Ovary (tissue), 9 donors: ENCODE measurements around the gene PRKD2. TPM values are rescaled to one million over a fixed set of nuclear protein-coding genes. Genes with fewer than 3 reads are reported as not detected.

ENCODE experiments used
- DNase-seq, 5 donors: peaks; one replicate each; pipeline ENCODE4 v3.0.0-alpha.2; 2019 to 2020
- H3K27ac ChIP-seq, 2 donors: fragments of 200-600 bp; one replicate each; pipeline versions ENCODE4 v1.5.1 to v1.8.0; 2019 to 2022
- H3K27me3 ChIP-seq: fragments of 200-600 bp; one replicate; pipeline ENCODE4 v1.8.0; 2022
- H3K36me3 ChIP-seq: fragments of 200-600 bp; sonication (generic); one replicate; pipeline ENCODE4 v1.5.1; 2019
- H3K4me1 ChIP-seq: one replicate; pipeline ENCODE4 v1.8.1; 2013; ENCODE audit warnings: mild to moderate bottlenecking, moderate library complexity; ENCODE audit not compliant: insufficient read depth
- H3K4me3 ChIP-seq: fragments of 200-600 bp; sonication (generic); one replicate; pipeline ENCODE4 v1.5.1; 2017
- H3K9me3 ChIP-seq, 2 donors: fragments of 200-600 bp in 1 of 2; sonication (generic) in 1 of 2; one replicate each; pipeline versions ENCODE4 v1.5.1 to v1.8.1; 2013 to 2019; ENCODE audit warnings: mild to moderate bottlenecking in 1 of 2, moderate library complexity in 1 of 2
- CTCF ChIP-seq, 3 donors: fragments of 450-650 bp in 2 of 3; fragments of 200-600 bp in 1 of 3; IDR thresholded peaks; one replicate each; pipeline versions ENCODE4 v1.5.1 to v1.8.0; 2016 to 2022; ENCODE audit warnings: antibody characterized with exemption in 3 of 3, mild to moderate bottlenecking in 1 of 3
- EP300 ChIP-seq: sonication (generic); formaldehyde crosslinking; IDR thresholded peaks from one replicate; pipeline ENCODE4 v1.6.1; 2017; ENCODE audit warnings: antibody characterized with exemption
- POLR2A ChIP-seq: fragments of 450-650 bp; IDR thresholded peaks from one replicate; pipeline ENCODE4 v1.6.1; 2017; ENCODE audit warnings: antibody characterized with exemption, mild to moderate bottlenecking, moderate library complexity
- WGBS, 3 donors: extraction: QIAGEN DNeasy Blood & Tissue Kit in 1 of 3; methylation state at CpG; one replicate each; pipeline versions ENCODE4 v1.1.5 to v1.1.7; 2013 to 2017; 5-methylcytosine and 5-hydroxymethylcytosine counted together
- intact Hi-C, 4 donors: fragments of 100-400 bp; cut with DNase I; formaldehyde crosslinking; loops; one replicate each; pipeline versions ENCODE4 v1.11.0 to v1.15.1; 2022 to 2023
- polyA plus RNA-seq, 2 donors: library from polyadenylated mRNA; stranded (reverse); fragments of 200-250 nt in 1 of 2; fragments of 350-450 nt in 1 of 2; fragmentation: Illumina TruSeq in 1 of 2; extraction: RNeasy Lipid Tissue Mini Kit (QIAGEN cat#74804) in 1 of 2; gene quantifications; one replicate each; pipeline ENCODE4 v1.2.3, GENCODE V29; 2013 to 2014
- total RNA-seq, 7 donors: library from RNA; depleted of rRNA in 2 of 7; stranded (reverse); fragments of >200 nt in 2 of 7; fragmentation: NEBNext Ultra II Directional in 3 of 7; extraction: Animal tissue kit (Norgen Biotek cat#: 25700) in 3 of 7; gene quantifications; one replicate each; pipeline versions ENCODE4 v1.1.0 to v1.2.4, GENCODE V29; 2016 to 2023
- donor health status: DM: no; HTN: no; CAD: no; lungs with moderate emphysema.
- donor health status: DM: no; HTN: no; CAD: no.
- donor health status: Bipolar disorder and iron deficiency.
- donor health status: DM: yes; HTN: yes; CAD: no.
- donor health status: DM: no; HTN: no; CAD: no.
- donor health status: DM: yes; HTN: yes; CAD: no.

The PRKD2 gene
- total and polyA plus RNA-seq, 9 donors: 17.7 to 55.4 (median 40.0) TPM

- TF ChIP-seq CTCF (IDR thresholded peaks at IDR 0.05): peak; percentile 22 to 38 (median 36)
- no peak for TF ChIP-seq EP300
- DNase-seq: peak in 4 of 5 donors; percentile 65 to 79 (median 71)
- Histone ChIP-seq H3K36me3 (no peaks in the 10 kb centered on the region), H3K27me3 (no peaks in the 10 kb centered on the region), H3K9me3 (no peaks in the 10 kb centered on the region), H3K27ac (no peak overlapping the region), H3K4me1 (peaks cover 11% of the 10 kb centered on the region), H3K4me3 (no peak overlapping the region)
- 83 to 88% (median 83%) methylated on average over 21 of the region's 21 CpGs for WGBS, 3 donors
- intact Hi-C loops: loop anchor here in 1 of 4 donors (10.0 kb wide), 1 partner anchor 144 kb away; the partner anchor contains the start of gene CALM3
Measured at GRCh38 chr19:46748325-46749109, 31.6 kb upstream of the PRKD2 start.

- peak; percentile 52 to 79 (median 66) for DNase-seq
- H3K9me3 ChIP-seq: no peaks in the 10 kb centered on the region
- H3K4me3 ChIP-seq: peak within 1 kb of the TSS; percentile 95
- intact Hi-C loops: loop anchor here in 1 of 4 donors (10.0 kb wide), 1 partner anchor 142 kb away; the partner anchor contains the start of gene CALM3
- no peaks in the 10 kb centered on the region for H3K27me3 ChIP-seq
- H3K27ac ChIP-seq: peak within 1 kb of the TSS; percentile 83 to 93
- no peaks in the 10 kb centered on the region for H3K36me3 ChIP-seq
- 0 to 3% (median 1%) methylated on average over 19 to 49 of the region's 74 CpGs for WGBS, 3 donors
- peaks cover 11% of the 10 kb centered on the region for H3K4me1 ChIP-seq
- TF ChIP-seq POLR2A (no peak), EP300 (no peak), CTCF (IDR thresholded peaks at IDR 0.05) (no peak)
Measured at GRCh38 chr19:46746281-46747057, 29.6 kb upstream of the PRKD2 start, which contains the start of gene STRN4. Gene STRN4, minus strand, starts transcription at chr19:46746450. Its CDS starts 20 bp downstream, at chr19:46746430.

- Histone ChIP-seq H3K27ac (peak within 1 kb of the TSS; percentile 83 to 93), H3K4me3 (peak within 1 kb of the TSS; percentile 95), H3K4me1 (peaks cover 11% of the 10 kb centered on the region), H3K27me3 (no peaks in the 10 kb centered on the region), H3K9me3 (no peaks in the 10 kb centered on the region), H3K36me3 (no peaks in the 10 kb centered on the region)
- TF ChIP-seq POLR2A: peak; percentile 34
- no peak for TF ChIP-seq CTCF (IDR thresholded peaks at IDR 0.05)
- TF ChIP-seq EP300: no peak
- intact Hi-C loops: loop anchor here in 1 of 4 donors (10.0 kb wide), 1 partner anchor 141 kb away; the partner anchor contains the start of gene CALM3
- 0 to 2% (median 1%) methylated on average over 25 to 68 of the region's 68 CpGs for WGBS, 3 donors
- peak in 4 of 5 donors; percentile 45 to 64 (median 59) for DNase-seq
Measured at GRCh38 chr19:46745521-46746280, 28.8 kb upstream of the PRKD2 start, which contains the start of gene FKRP. Gene FKRP, plus strand, starts transcription at chr19:46746057. Its CDS starts 9,394 bp downstream, at chr19:46755451.

GRCh38 chr19:46745030-46745429 is 28.1 kb upstream of the PRKD2 start:
- no peaks in the 10 kb centered on the region for H3K36me3 ChIP-seq
- intact Hi-C loops: loop anchor here in 1 of 4 donors (10.0 kb wide), 1 partner anchor 140 kb away; the partner anchor contains the start of gene CALM3
- peaks cover 11% of the 10 kb centered on the region for H3K4me1 ChIP-seq
- H3K27me3 ChIP-seq: no peaks in the 10 kb centered on the region
- no peak overlapping the region for H3K27ac ChIP-seq
- TF ChIP-seq CTCF (IDR thresholded peaks at IDR 0.05): no peak
- TF ChIP-seq POLR2A: no peak
- no peak for TF ChIP-seq EP300
- H3K9me3 ChIP-seq: no peaks in the 10 kb centered on the region
- 7 to 14% (median 11%) methylated on average over 8 of the region's 8 CpGs for WGBS, 3 donors
- peak overlapping the region; percentile 95 for H3K4me3 ChIP-seq
- peak in 2 of 5 donors; percentile 31 to 35 for DNase-seq
